A549 (cell line): ENCODE results near the gene EPB41L4A.

Source experiments
- CEBPB ChIP-seq, 2 experiments: fragments of >200 bp in 1 of 2; sonication (Bioruptor Twin) in 1 of 2; formaldehyde crosslinking in 1 of 2; IDR thresholded peaks; 2 replicates each; pipeline ENCODE4 v1.6.1; 2012 to 2016
- CTCF ChIP-seq: fragments of >200 bp; sonication (Bioruptor Twin); formaldehyde crosslinking; IDR thresholded peaks from 3 replicates; pipeline ENCODE4 v1.5.1; 2016
- EP300 ChIP-seq, 2 experiments: fragments of >200 bp; sonication (Bioruptor Twin); formaldehyde crosslinking; IDR thresholded peaks; 2 replicates in 1 of 2; 3 replicates in 1 of 2; pipeline ENCODE4 v1.6.1; 2016 to 2017
- KDM1A ChIP-seq: fragments of 200-600 bp; sonication (generic); IDR thresholded peaks from 2 replicates; pipeline ENCODE4 v1.6.1; 2016; ENCODE audit warnings: low read depth, mild to moderate bottlenecking
- MAX ChIP-seq: IDR thresholded peaks from 2 replicates; pipeline ENCODE4 v1.6.1; 2012
- MYC ChIP-seq: IDR thresholded peaks from 2 replicates; pipeline ENCODE4 v1.6.1; 2012; ENCODE audit warnings: mild to moderate bottlenecking, inconsistent platforms, low read length, improper control_type of control experiment, borderline replicate concordance
- NPAS2 ChIP-seq: fragments of 250-450 bp; sonication (Bioruptor Pico); IDR thresholded peaks from 2 replicates; pipeline ENCODE4 v1.8.0; 2022; ENCODE audit warnings: mild to moderate bottlenecking, moderate library complexity, borderline replicate concordance
- POLR2A ChIP-seq: IDR thresholded peaks from 2 replicates; pipeline ENCODE4 v1.6.1; 2012; ENCODE audit warnings: mild to moderate bottlenecking, low read length
- REST ChIP-seq: fragments of 200-600 bp; sonication (generic); IDR thresholded peaks from 2 replicates; pipeline ENCODE4 v1.6.1; 2016; ENCODE audit warnings: antibody characterized with exemption, mild to moderate bottlenecking, moderate library complexity
- RNF2 ChIP-seq: fragments of 200-600 bp; sonication (generic); IDR thresholded peaks from 2 replicates; pipeline ENCODE4 v1.6.1; 2016; ENCODE audit warnings: low read depth, mild to moderate bottlenecking, antibody characterized with exemption, moderate library complexity, borderline replicate concordance

GRCh38 chr5:112234000-112234399 lies 185.1 kb downstream of the EPB41L4A start:
- TF ChIP-seq CEBPB (IDR thresholded peaks at IDR 0.05): no peak
- no peak for TF ChIP-seq KDM1A
- no peak for TF ChIP-seq CTCF
- TF ChIP-seq POLR2A: no peak
- TF ChIP-seq EP300 (IDR thresholded peaks at IDR 0.05): no peak
- no peak for TF ChIP-seq RNF2
- TF ChIP-seq NPAS2 (CRISPR knock-in tag): no peak
- TF ChIP-seq MAX: no peak
- TF ChIP-seq MYC: no peak
- TF ChIP-seq REST: no peak
